ENCODE data around the gene CAMK2D. TPM values are rescaled to one million over a fixed set of nuclear protein-coding genes. Genes with fewer than 3 reads are reported as not detected.

CAMK2D gene
- total RNA-seq, 1 experiment from 2014 or later, result 29.5 TPM

DNA sequence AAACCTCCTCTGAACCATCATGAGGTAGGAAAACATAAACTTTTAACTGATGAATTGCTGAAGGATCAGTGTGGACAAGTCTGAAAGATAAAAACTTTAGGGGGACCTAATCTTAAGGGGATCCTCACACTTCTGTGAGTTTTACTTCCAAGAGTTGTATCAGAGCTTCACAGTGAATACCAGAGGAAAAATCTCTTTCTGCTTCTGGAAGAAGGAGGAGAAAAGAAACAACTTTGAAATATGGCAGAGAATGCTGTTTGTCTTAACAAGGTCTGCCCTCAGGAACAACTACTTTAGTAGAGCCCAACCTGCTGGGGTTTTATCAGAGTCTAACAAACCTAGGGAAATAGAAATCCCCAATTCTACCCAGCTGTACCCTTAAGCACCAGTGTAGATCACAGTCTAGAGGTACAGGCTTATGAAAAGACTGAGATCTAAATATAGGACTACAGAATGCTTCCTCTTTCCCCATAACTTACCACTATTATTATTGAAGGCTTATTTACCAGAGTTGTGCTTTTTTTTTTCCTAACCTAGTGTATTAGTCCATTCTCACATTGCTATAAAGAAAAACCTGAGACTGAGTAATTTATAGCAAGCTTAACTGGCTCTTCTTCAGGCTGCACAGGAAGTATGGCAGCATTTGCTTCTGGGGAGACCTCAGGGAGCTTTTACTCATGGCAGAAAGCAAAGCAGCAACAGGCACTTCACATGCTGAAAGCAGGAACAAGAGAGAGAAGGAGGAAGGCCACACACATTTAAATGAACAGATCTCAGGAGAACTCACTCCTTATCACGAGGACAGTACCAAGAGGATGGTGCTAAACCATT is 167.9 kb downstream of the CAMK2D start:
- TF ChIP-seq POLR2AphosphoS5 (IDR thresholded peaks at IDR 0.05; ENCODE audit: low read depth, low read length), result no peak
- TF ChIP-seq, protein P1, sequence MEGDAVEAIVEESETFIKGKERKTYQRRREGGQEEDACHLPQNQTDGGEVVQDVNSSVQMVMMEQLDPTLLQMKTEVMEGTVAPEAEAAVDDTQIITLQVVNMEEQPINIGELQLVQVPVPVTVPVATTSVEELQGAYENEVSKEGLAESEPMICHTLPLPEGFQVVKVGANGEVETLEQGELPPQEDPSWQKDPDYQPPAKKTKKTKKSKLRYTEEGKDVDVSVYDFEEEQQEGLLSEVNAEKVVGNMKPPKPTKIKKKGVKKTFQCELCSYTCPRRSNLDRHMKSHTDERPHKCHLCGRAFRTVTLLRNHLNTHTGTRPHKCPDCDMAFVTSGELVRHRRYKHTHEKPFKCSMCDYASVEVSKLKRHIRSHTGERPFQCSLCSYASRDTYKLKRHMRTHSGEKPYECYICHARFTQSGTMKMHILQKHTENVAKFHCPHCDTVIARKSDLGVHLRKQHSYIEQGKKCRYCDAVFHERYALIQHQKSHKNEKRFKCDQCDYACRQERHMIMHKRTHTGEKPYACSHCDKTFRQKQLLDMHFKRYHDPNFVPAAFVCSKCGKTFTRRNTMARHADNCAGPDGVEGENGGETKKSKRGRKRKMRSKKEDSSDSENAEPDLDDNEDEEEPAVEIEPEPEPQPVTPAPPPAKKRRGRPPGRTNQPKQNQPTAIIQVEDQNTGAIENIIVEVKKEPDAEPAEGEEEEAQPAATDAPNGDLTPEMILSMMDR (IDR thresholded peaks at IDR 0.05), result no peak
- DNase-seq (ENCODE audit: low read depth, low spot score) (no peak), ATAC-seq (no peak)
- Histone ChIP-seq H3K9me3 (ENCODE audit: control insufficient read depth, insufficient read depth, low read depth, low read length) (no peaks in the 10 kb centered on the region), H3K27ac (ENCODE audit: low read length) (no peak overlapping the region), H3K4me3 (ENCODE audit: low read depth in 2 of 2, low read length in 2 of 2) (no peak overlapping the region), H3K4me1 (ENCODE audit: control insufficient read depth, insufficient read depth, low read length) (no peaks in the 10 kb centered on the region), H3K27me3 (ENCODE audit: control insufficient read depth, insufficient read depth, low read length) (no peaks in the 10 kb centered on the region), H3K36me3 (ENCODE audit: control insufficient read depth, insufficient read depth, low read length) (no peaks in the 10 kb centered on the region)
- CTCF ChIA-PET, result no interaction called here
- BruUV-seq (replicated peaks), result no TSS peak
- intact Hi-C loops (cut with micrococcal nuclease; ENCODE audit: unreplicated experiment) (no loop called here), in situ Hi-C loops (cut with HindIII; ENCODE audit: low pct_unique_long_range_greater_than_20kb, low sequenced_read_pairs) (no loop called here)
- POLR2A ChIA-PET, result no interaction called here

GRCh38 chr4:113591982-113592381 is 169.6 kb downstream of the CAMK2D start:
- no peaks in the 10 kb centered on the region for H3K27me3 ChIP-seq (ENCODE audit: control insufficient read depth, insufficient read depth, low read length)
- TF ChIP-seq, protein P1 (IDR thresholded peaks at IDR 0.05), result no peak
- TF ChIP-seq SIN3A (IDR thresholded peaks at IDR 0.05; ENCODE audit: borderline replicate concordance, insufficient read depth, low read depth, low read length), result no peak
- no peak for TF ChIP-seq REST (IDR thresholded peaks at IDR 0.05; ENCODE audit: insufficient read depth in 1 of 2, low read depth in 2 of 2, low read length in 1 of 2)
- TF ChIP-seq POLR2AphosphoS5 (IDR thresholded peaks at IDR 0.05; ENCODE audit: low read depth, low read length), result no peak
- no peak for TF ChIP-seq TCF7L2 (IDR thresholded peaks at IDR 0.05; ENCODE audit: low read depth, low read length)
- no peaks in the 10 kb centered on the region for H3K4me1 ChIP-seq (ENCODE audit: control insufficient read depth, insufficient read depth, low read length)
- POLR2A ChIA-PET, result no interaction called here
- no peak overlapping the region for H3K4me3 ChIP-seq (ENCODE audit: low read depth in 2 of 2, low read length in 2 of 2)
- ATAC-seq, result no peak
- no peaks in the 10 kb centered on the region for H3K36me3 ChIP-seq (ENCODE audit: control insufficient read depth, insufficient read depth, low read length)
- CTCF ChIA-PET, result interaction anchor here (0.7 kb wide), 1 partner anchor 184 kb away, joined by 4 read pairs; no protein-coding TSS in a partner anchor
- no peak overlapping the region for H3K27ac ChIP-seq (ENCODE audit: low read length)
- in situ Hi-C loops (cut with HindIII; ENCODE audit: low pct_unique_long_range_greater_than_20kb, low sequenced_read_pairs), result no loop called here
- intact Hi-C loops (cut with micrococcal nuclease; ENCODE audit: unreplicated experiment), result no loop called here
- no peaks in the 10 kb centered on the region for H3K9me3 ChIP-seq (ENCODE audit: control insufficient read depth, insufficient read depth, low read depth, low read length)
- BruUV-seq (replicated peaks), result no TSS peak
- no peak for DNase-seq (ENCODE audit: low read depth, low spot score)
